HG03103 (cell line): Measurements from ENCODE around the gene FGD3.
"Not testable (repeated sequence)": the region's sequence is repeated elsewhere in the genome, so short reads cannot be mapped to it uniquely, and the experiment has no call there.

Experiments used
- ATAC-seq: cut with Tn5 transposase; IDR thresholded peaks from one replicate; pipeline ENCODE4 v1.9.1; 2021; ENCODE audit warnings: low read depth; ENCODE audit not compliant: unreplicated experiment

FGD3 gene

DNA sequence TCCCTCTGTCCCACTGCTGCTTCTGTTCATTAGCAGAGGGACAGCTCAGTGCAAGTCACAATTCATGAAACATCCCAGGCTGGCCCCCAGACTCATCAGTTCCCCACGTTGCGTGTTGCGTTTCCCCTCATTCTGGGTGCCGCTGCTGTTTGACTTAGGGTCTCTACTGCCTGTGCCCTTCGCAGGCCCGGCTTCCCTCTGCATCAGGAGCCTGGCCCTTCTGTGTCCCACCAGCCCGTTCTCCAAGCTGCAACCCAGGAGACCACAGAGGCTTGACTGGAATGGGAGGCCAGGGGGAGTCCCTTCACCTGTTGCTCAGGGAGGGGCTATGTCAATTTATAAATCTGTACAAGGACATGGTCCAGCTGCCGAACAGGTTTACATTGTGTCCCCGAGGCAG, 57.2 kb downstream of the FGD3 start:
- no peak for ATAC-seq

DNA sequence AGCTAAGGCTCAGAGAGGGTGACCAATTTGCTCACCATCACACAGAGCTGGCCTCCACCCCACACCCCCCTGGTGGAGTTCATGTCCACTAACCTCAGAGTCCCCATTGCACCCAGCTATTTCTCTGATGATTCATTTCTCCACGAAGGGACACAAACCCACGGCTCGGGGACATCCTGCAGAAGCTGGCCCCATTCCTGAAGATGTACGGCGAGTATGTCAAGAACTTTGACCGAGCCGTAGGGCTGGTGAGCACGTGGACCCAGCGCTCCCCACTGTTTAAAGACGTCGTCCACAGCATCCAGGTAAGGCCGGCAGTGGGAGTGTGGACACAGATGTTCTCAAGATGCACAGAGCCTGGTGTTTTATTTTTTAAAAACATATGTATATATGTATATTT, 58.6 kb downstream of the FGD3 start:
- no peak for ATAC-seq

GRCh38 chr9:93007529-93008058, 60.3 kb downstream of the FGD3 start:
- ATAC-seq = no peak

GRCh38 chr9:93008457-93008856, 61.1 kb downstream of the FGD3 start:
- no peak for ATAC-seq

- ATAC-seq = no peak
Measured at GRCh38 chr9:93009337-93010015, 62.2 kb downstream of the FGD3 start.

DNA sequence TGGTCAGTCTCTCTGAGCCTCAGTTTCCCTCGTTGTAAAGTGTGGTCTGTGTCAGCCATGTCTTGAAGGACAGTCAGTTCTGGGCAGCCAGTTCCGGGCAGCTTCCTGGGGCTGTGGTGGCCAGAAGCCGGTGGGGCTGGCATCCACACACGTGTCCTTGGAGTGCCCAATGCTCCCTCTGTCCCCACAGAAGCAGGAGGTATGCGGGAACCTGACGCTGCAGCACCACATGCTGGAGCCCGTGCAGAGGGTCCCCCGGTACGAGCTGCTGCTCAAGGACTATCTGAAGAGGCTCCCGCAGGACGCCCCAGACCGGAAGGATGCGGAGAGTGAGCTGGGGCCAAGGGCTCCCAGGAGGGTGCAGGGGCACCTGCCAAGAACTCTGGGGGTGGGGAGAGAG, 62.7 kb downstream of the FGD3 start:
- no peak for ATAC-seq

DNA sequence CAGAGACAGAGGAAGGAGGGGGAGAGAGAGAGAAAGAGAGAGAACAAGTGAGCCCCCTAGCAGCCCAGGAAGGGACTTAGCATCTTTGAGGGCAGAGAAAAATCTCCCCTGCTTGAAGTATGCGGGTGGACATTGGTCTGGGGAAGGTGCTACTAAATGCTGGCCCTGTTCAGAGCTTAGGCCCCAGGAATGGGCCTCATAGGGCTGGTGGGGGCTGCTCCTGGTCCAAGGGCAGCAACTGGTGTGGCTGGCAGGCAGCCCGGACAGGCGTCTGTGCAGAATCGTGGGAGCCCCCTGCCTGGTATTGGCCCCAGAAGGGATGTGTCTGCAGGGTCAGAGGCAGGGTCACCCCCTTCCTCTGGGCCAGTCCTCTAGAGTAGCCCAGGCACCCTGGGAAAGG, 63.4 kb downstream of the FGD3 start:
- ATAC-seq = no peak

DNA sequence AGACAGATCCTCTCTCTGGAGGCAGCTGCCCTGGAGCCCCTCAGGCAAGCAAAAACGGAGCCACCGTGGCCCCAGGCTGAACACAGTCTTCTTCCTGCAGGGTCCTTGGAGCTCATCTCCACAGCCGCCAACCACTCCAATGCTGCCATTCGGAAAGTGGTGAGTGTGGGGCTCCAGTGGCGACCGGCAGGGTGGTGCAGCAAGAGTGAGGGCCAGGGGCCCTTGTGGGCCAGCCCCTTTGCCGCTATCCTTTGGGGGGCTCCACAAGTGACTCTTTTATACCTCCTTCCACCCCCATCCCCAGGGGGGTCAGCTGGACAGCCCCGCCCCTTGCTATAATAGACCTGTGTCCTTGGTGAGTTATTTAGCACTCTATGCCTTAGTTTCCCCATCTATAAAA, 63.8 kb downstream of the FGD3 start:
- ATAC-seq = no peak

DNA sequence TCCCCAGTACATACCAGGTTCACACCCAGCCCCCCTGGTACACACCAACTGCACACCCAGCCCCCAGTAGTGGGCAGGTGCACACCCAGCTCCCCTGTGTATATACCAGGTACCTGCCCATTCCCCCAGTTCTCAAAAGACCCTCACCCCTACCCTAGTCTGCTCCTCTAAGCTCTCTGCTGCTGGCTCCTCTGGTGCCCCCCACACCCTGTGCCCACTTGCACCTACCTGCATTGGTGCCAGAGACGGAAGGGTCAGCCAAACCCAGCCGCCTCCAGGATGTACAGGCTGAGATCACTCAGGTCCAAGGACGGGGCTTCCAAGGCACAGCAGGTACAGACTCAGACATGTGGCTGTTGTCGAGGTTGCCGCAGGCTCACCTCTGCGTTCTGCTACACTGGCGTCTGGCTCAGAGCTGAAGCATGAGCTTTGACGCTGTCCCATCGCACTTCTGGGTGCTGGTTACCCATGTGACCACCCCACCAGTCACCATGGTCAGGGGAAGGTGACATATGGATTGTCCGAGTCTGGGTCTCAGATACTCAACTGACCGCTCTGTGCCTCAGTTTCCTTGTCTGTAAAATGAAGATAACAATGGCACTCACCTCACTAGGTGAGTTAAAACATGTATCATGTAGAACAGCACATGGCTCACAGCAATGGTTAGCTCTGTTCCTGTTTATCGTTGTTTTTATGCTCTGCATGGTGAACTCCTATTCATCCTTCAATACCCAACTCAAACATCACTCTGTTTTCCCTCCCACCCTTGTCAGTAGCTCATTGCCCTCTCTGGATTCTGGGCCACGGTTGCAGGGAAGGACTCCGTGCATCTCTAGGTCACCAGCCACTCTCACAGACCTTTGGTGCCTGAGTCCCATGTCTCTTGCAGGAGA, 65.9 kb downstream of the FGD3 start:
- no peak for ATAC-seq

GRCh38 chr9:93013856-93014582, 66.7 kb downstream of the FGD3 start:
- ATAC-seq = no peak

DNA sequence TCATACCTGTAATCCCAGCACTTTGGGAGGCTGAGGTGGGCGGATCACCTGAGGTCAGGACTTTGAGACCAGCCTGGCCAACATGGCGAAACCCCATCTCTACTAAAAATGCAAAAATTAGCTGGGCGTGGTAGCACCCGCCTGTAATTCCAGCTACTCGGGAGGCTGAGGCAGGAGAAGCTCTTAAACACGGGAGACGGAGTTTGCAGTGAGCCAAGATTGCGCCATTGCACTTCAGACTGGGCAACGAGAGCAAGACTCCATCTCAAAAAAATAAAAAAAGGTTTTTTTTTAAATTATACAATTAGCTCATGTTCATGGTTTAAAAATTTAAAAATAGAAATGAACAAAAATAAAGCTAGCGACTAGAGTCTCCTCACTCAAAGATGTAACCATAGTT, 67.9 kb downstream of the FGD3 start:
- not testable (repeated sequence) for ATAC-seq

DNA sequence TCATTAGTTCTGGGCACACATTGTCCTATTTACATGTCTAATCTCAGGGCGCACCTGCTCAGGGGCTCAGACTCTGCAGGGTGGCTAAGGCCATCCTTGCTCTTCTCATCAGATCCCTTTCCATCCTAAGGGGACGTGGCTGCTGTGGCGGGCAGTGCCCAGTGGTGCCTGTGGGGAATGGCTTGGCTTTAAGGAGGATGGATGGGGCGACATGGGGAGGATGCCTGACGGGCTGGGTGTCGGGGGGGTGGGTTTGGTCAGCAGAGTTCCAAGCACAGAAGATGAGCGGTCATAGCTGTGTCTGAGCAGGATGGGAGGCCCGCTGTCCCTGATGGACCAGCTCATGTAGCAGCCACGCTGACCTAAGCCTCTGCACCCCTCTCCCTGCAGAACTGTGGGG, 70.3 kb downstream of the FGD3 start:
- ATAC-seq = no peak

- no peak for ATAC-seq
Measured at GRCh38 chr9:93020151-93020550, 72.8 kb downstream of the FGD3 start.

DNA sequence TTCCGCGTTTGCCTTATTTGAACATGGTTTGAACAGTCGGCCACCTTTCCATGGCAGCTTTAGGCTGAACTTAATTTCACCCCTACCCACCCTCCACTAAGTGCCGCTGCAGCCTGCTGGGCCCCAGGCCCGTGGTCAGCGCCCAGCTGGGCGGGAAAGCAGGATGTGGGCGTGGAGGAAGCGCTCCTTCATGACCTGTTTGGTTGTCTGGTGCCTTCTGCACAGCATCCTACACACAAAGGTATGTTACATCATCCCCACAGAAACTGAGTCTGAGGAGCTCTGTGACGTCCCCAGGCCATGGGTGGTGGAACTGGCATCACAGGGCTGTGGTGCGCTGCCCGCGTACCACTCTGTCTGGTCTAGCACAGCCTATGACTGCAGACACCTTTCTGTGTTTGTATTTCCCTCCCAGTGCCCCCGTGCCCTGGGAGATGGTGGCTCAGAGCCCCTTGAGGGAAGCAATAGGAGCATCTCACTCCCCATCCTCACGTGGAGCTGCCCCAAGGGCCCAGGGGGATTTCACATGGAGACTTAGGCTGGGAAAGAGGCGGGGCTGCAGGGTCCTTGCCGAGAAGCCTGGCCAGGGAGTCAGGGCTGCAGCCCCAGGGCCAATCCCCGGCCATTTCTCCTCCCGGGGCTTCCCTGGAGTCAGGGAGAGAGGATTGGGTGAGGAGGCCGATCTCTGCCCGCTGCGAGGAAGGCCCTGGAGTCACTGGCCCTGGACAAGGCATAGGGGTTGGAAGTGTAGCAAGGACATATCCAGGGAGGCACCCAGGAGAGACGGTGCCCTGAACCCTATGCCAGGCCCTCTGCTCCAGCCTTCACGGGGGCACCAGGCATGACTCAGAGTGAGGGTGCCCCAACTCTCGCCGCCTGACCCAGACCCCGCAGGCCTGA, 73.7 kb downstream of the FGD3 start:
- no peak for ATAC-seq

- ATAC-seq = no peak
Measured at GRCh38 chr9:93022066-93022465, 74.7 kb downstream of the FGD3 start.

GRCh38 chr9:93022721-93023520, 75.6 kb downstream of the FGD3 start:
- no peak for ATAC-seq

GRCh38 chr9:93023521-93023815, 76.1 kb downstream of the FGD3 start:
- no peak for ATAC-seq

- no peak for ATAC-seq
Measured at GRCh38 chr9:93024646-93024910, 77.3 kb downstream of the FGD3 start.

DNA sequence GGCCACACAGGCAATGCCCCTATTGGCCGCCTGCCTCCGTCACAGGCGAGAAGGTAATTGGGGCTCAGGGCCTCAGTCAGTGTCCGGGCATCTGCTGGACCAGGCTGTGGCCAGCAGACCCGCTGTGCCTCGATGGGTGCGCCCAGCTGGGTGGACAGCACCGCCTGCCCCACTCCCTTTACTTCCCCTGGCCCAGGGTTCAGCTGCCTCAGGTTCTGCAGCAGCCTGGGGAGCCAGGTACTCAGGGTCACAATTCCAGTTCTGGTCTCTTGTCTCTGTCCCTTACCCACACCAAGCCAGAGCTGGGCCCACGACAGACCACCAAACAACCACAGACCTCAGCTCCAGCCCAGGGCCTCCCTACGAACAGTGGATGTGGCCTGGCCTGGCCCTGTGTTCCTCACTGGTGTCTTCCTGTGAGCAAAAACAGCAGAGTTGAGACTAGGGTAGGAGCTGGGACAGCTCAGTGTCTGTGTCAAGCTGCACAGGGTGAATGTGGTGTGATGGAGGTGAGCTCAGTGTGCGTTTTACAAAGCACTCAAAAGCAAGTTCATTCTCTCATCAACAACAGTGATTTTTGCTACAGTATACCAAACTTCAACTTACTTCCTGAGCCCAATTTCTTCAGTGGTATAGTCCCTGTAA, 77.8 kb downstream of the FGD3 start:
- ATAC-seq = no peak
